HG02642 (cell line): Measurements from ENCODE around the gene NACC2.

ENCODE experiments used
- ATAC-seq: cut with Tn5 transposase; IDR thresholded peaks from one replicate; pipeline ENCODE4 v1.9.1; 2021; ENCODE audit warnings: mild to moderate bottlenecking; ENCODE audit not compliant: unreplicated experiment, poor library complexity

Gene NACC2

GRCh38 chr9:136096505-136097001 lies 1.5 kb upstream of the NACC2 start:
- no peak for ATAC-seq

- ATAC-seq: no peak
These were observed 851 bp downstream of the NACC2 start for GRCh38 chr9:136093995-136094881.

GRCh38 chr9:136093346-136093986 lies 1.6 kb downstream of the NACC2 start:
- no peak for ATAC-seq

GRCh38 chr9:136092741-136093140 lies 2.3 kb downstream of the NACC2 start:
- ATAC-seq: no peak

- ATAC-seq: no peak
These were observed 2.8 kb downstream of the NACC2 start for GRCh38 chr9:136092353-136092650.

GRCh38 chr9:136091582-136092352 lies 3.3 kb downstream of the NACC2 start:
- ATAC-seq: no peak

GRCh38 chr9:136090768-136091581 lies 4.1 kb downstream of the NACC2 start:
- ATAC-seq: no peak

- no peak for ATAC-seq
These were observed 4.9 kb downstream of the NACC2 start for GRCh38 chr9:136090056-136090735.

- ATAC-seq: no peak
These were observed 5.4 kb downstream of the NACC2 start for GRCh38 chr9:136089697-136090045.

GRCh38 chr9:136088939-136089696 lies 6.0 kb downstream of the NACC2 start:
- ATAC-seq: no peak

- ATAC-seq: no peak
These were observed 6.6 kb downstream of the NACC2 start for GRCh38 chr9:136088481-136088938.

GRCh38 chr9:136087741-136088480 lies 7.2 kb downstream of the NACC2 start:
- no peak for ATAC-seq

GRCh38 chr9:136086951-136087740 lies 7.9 kb downstream of the NACC2 start:
- no peak for ATAC-seq

- no peak for ATAC-seq
These were observed 8.7 kb downstream of the NACC2 start for GRCh38 chr9:136086213-136086881.

GRCh38 chr9:136085815-136086212 lies 9.3 kb downstream of the NACC2 start:
- no peak for ATAC-seq

GRCh38 chr9:136084063-136084944 lies 10.8 kb downstream of the NACC2 start:
- ATAC-seq: no peak
